Measurements from ENCODE around the gene FHIT.

- TF ChIP-seq POLR2A (IDR thresholded peaks at IDR 0.05) (no peak), CTCF (IDR thresholded peaks at IDR 0.05) (no peak), EP300 (IDR thresholded peaks at IDR 0.05) (no peak)
Observed at GRCh38 chr3:60645801-60646200, 605.5 kb downstream of the FHIT start.
